Esophagus squamous epithelium (tissue), 4 donors: Measurements from ENCODE around the gene LIG1.

Source experiments
- POLR2A ChIP-seq, 4 donors: fragments of 450-650 bp; IDR thresholded peaks; one replicate each; pipeline ENCODE4 v1.6.1; 2017; ENCODE audit warnings: antibody characterized with exemption in 4 of 4, mild to moderate bottlenecking in 4 of 4, moderate library complexity in 3 of 4
- TF ChIP-seq, protein P1 (sequence below), 6 experiments: fragments of 450-650 bp in 4 of 6; fragments of 200-600 bp in 2 of 6; sonication (generic) in 2 of 6; IDR thresholded peaks; one replicate each; pipeline ENCODE4 v1.5.1; 2016 to 2019; ENCODE audit warnings: antibody characterized with exemption in 6 of 6, mild to moderate bottlenecking in 4 of 6, moderate library complexity in 4 of 6

GRCh38 chr19:48216933-48217332 is 46.8 kb upstream of the LIG1 start:
- TF ChIP-seq, protein P1, sequence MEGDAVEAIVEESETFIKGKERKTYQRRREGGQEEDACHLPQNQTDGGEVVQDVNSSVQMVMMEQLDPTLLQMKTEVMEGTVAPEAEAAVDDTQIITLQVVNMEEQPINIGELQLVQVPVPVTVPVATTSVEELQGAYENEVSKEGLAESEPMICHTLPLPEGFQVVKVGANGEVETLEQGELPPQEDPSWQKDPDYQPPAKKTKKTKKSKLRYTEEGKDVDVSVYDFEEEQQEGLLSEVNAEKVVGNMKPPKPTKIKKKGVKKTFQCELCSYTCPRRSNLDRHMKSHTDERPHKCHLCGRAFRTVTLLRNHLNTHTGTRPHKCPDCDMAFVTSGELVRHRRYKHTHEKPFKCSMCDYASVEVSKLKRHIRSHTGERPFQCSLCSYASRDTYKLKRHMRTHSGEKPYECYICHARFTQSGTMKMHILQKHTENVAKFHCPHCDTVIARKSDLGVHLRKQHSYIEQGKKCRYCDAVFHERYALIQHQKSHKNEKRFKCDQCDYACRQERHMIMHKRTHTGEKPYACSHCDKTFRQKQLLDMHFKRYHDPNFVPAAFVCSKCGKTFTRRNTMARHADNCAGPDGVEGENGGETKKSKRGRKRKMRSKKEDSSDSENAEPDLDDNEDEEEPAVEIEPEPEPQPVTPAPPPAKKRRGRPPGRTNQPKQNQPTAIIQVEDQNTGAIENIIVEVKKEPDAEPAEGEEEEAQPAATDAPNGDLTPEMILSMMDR (IDR thresholded peaks at IDR 0.05), result no peak
- TF ChIP-seq POLR2A (IDR thresholded peaks at IDR 0.05), result no peak
